GM12878 (cell line): ENCODE results near the gene ARHGAP44.

Experiments
- MEF2A ChIP-seq: IDR thresholded peaks from 2 replicates; pipeline ENCODE4 v1.6.1; 2011; ENCODE audit warnings: low read depth, mild to moderate bottlenecking, low read length, moderate library complexity; ENCODE audit not compliant: insufficient read depth
- ZNF274 ChIP-seq: IDR thresholded peaks from one replicate; pipeline ENCODE4 v1.8.0; 2011; ENCODE audit not compliant: insufficient read length, insufficient read depth

- TF ChIP-seq ZNF274 (no peak), MEF2A (no peak)
These were observed 151.4 kb downstream of the ARHGAP44 start for GRCh38 chr17:12940699-12941098.
